Esophagus squamous epithelium (tissue), 5 donors: ENCODE measurements around the gene TTLL4. TPM values are rescaled to one million over a fixed set of nuclear protein-coding genes. Genes with fewer than 3 reads are reported as not detected.
A peak's percentile ranks its signal among the peaks of the same experiment; 100 is the strongest.

Experiments
- DNase-seq: peaks from one replicate; lab custom pipeline; 2025; lab: John Stamatoyannopoulos, UW
- H3K27ac ChIP-seq, 4 donors: fragments of 200-600 bp; sonication (generic); one replicate each; pipeline ENCODE4 v1.5.1; 2016 to 2019; ENCODE audit warnings: mild to moderate bottlenecking in 1 of 4
- H3K27me3 ChIP-seq, 4 donors: fragments of 200-600 bp; sonication (generic); 1 replicate in 3 of 4; 2 replicates in 1 of 4; pipeline versions ENCODE4 v1.5.1 to v1.6.0; 2017 to 2021; ENCODE audit warnings: antibody characterized with exemption in 1 of 4
- H3K36me3 ChIP-seq, 3 donors: fragments of 200-600 bp; sonication (generic); one replicate each; pipeline ENCODE4 v1.5.1; 2016 to 2019
- H3K4me1 ChIP-seq, 3 donors: fragments of 200-600 bp; sonication (generic); one replicate each; pipeline ENCODE4 v1.5.1; 2017 to 2019
- H3K4me3 ChIP-seq, 4 donors: fragments of 200-600 bp; sonication (generic); 1 replicate in 3 of 4; 2 replicates in 1 of 4; pipeline ENCODE4 v1.5.1; 2016 to 2019; ENCODE audit warnings: mild to moderate bottlenecking in 2 of 4, moderate library complexity in 1 of 4
- H3K9me3 ChIP-seq, 3 donors: fragments of 200-600 bp; sonication (generic); one replicate each; pipeline ENCODE4 v1.5.1; 2016 to 2019
- CTCF ChIP-seq, 6 experiments: fragments of 450-650 bp in 4 of 6; fragments of 200-600 bp in 2 of 6; sonication (generic) in 2 of 6; IDR thresholded peaks; one replicate each; pipeline ENCODE4 v1.5.1; 2016 to 2019; ENCODE audit warnings: antibody characterized with exemption in 6 of 6, mild to moderate bottlenecking in 4 of 6, moderate library complexity in 4 of 6
- POLR2A ChIP-seq, 4 donors: fragments of 450-650 bp; IDR thresholded peaks; one replicate each; pipeline ENCODE4 v1.6.1; 2017; ENCODE audit warnings: antibody characterized with exemption in 4 of 4, mild to moderate bottlenecking in 4 of 4, moderate library complexity in 3 of 4
- WGBS, 2 donors: methylation state at CpG; one replicate each; pipeline ENCODE4 v1.1.5; 2018; 5-methylcytosine and 5-hydroxymethylcytosine counted together
- intact Hi-C: fragments of 100-400 bp; cut with DNase I; formaldehyde crosslinking; loops from one replicate; pipeline ENCODE4 v1.15.0; 2022
- total RNA-seq, 4 donors: library from RNA; depleted of rRNA; stranded (reverse); fragments of >200 nt; gene quantifications; one replicate each; pipeline ENCODE4 v1.1.0, GENCODE V29; 2016
- donor health status: DM: yes; HTN: yes; CAD: no.

TTLL4 gene
- total RNA-seq, 4 donors from 2014 or later = 12.8 to 17.5 (median 15.6) TPM

DNA sequence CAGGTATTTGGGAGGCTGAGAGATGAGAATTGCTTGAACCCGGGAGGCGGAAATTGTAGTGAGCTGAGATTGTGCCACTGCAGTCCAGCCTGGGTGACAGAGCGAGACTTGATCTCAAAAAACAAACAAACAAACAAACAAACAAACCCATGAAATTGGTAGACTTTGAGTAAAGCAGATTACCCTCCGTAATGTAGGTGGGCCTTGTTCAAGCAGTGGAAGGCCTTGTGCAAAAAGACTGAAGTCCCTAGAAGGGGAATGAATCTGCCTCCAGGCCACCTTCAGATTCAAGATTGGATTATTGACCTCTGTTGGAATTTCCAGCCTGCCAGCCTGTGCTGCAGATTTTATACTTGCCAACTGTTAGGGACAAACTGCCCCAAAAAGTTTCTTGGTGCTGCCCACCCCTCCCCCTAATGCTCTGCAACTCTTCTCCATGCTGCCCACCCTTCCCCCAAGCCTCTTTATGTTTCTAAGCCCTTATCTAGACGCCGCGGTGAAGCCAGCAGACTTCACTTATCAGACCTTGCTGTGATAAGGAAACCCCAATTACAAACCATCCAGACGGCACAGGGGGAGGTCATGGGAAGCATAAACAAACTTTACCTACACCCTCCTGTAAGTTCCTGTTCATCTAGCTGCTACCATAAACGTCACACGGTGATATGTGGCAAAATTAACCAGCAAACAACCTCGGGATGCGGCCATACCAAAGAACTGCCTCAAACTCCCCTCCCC lies 88.3 kb downstream of the TTLL4 start:
- TF ChIP-seq CTCF (IDR thresholded peaks at IDR 0.05) (no peak), POLR2A (IDR thresholded peaks at IDR 0.05) (no peak)
- Histone ChIP-seq H3K4me1 (peaks cover 0 to 10% (median 4%) of the 10 kb centered on the region in 3 donors), H3K27ac (no peak overlapping the region), H3K4me3 (no peak overlapping the region), H3K36me3 (no peaks in the 10 kb centered on the region), H3K9me3 (no peaks in the 10 kb centered on the region), H3K27me3 (no peaks in the 10 kb centered on the region)
- no peak for DNase-seq
- intact Hi-C loops = no loop called here
- 67 to 68% methylated on average over 12 of the region's 12 CpGs for WGBS, 2 donors

- 46 to 66% methylated on average over 6 of the region's 6 CpGs for WGBS, 2 donors
- H3K27ac ChIP-seq = no peak overlapping the region
These were observed 89.4 kb downstream of the TTLL4 start for GRCh38 chr2:218799990-218800389.

GRCh38 chr2:218802386-218802994 lies 91.9 kb downstream of the TTLL4 start:
- H3K27ac ChIP-seq = peak overlapping the region in 1 of 4 donors; percentile 21
- 21 to 35% methylated on average over 4 of the region's 4 CpGs for WGBS, 2 donors

More at GRCh38 chr2:218799990-218800389, 89.4 kb downstream of the TTLL4 start:
- no peak for DNase-seq
- Histone ChIP-seq H3K27me3 (no peaks in the 10 kb centered on the region), H3K4me1 (peaks cover 0 to 10% (median 4%) of the 10 kb centered on the region in 3 donors), H3K9me3 (peaks cover 0 to 8% (median 0%) of the 10 kb centered on the region in 3 donors), H3K36me3 (no peaks in the 10 kb centered on the region), H3K4me3 (no peak overlapping the region)
- intact Hi-C loops = no loop called here
- TF ChIP-seq CTCF (IDR thresholded peaks at IDR 0.05) = no peak
- TF ChIP-seq POLR2A (IDR thresholded peaks at IDR 0.05) = no peak

GRCh38 chr2:218804817-218805216 lies 94.2 kb downstream of the TTLL4 start:
- intact Hi-C loops = no loop called here
- DNase-seq = no peak
- TF ChIP-seq CTCF (IDR thresholded peaks at IDR 0.05) (no peak), POLR2A (IDR thresholded peaks at IDR 0.05) (no peak)
- no peak overlapping the region for H3K4me3 ChIP-seq
- H3K27ac ChIP-seq = no peak overlapping the region
- peaks cover 0 to 8% (median 0%) of the 10 kb centered on the region in 3 donors for H3K9me3 ChIP-seq
- no peaks in the 10 kb centered on the region for H3K36me3 ChIP-seq
- 92 to 100% methylated on average over 1 of the region's 1 CpG for WGBS, 2 donors
- H3K27me3 ChIP-seq = no peaks in the 10 kb centered on the region
- H3K4me1 ChIP-seq = peaks cover 0 to 24% (median 4%) of the 10 kb centered on the region in 3 donors

More at GRCh38 chr2:218802386-218802994, 91.9 kb downstream of the TTLL4 start:
- peaks cover 0 to 30% (median 4%) of the 10 kb centered on the region in 3 donors for H3K4me1 ChIP-seq
- H3K9me3 ChIP-seq = peaks cover 0 to 8% (median 0%) of the 10 kb centered on the region in 3 donors
- no peaks in the 10 kb centered on the region for H3K27me3 ChIP-seq
- no peak overlapping the region for H3K4me3 ChIP-seq
- TF ChIP-seq POLR2A (IDR thresholded peaks at IDR 0.05) (no peak), CTCF (IDR thresholded peaks at IDR 0.05) (no peak)
- no peaks in the 10 kb centered on the region for H3K36me3 ChIP-seq
- intact Hi-C loops = no loop called here
- DNase-seq = no peak

Other genes with a start within 250 kb of the TTLL4 start
- gene USP37, start 142.5 kb upstream of the TTLL4 start, total RNA-seq = 10 to 100 TPM in 1 of 4 donors, 1 to 10 TPM in 3; 6.0 to 10.9 (median 7.8) TPM
- gene CNOT9, start 142.0 kb upstream of the TTLL4 start, total RNA-seq = 10 to 100 TPM; 30.4 to 58.3 (median 40.0) TPM
- gene PLCD4, start 102.9 kb upstream of the TTLL4 start, total RNA-seq = 1 to 10 TPM; 2.7 to 7.1 (median 4.0) TPM
- 10 to 100 TPM; 10.8 to 23.1 (median 20.0) TPM for gene ZNF142, start 51.2 kb upstream of the TTLL4 start, total RNA-seq
- gene BCS1L, start 51.2 kb upstream of the TTLL4 start, total RNA-seq = 10 to 100 TPM; 29.9 to 34.0 (median 30.6) TPM
- 10 to 100 TPM in 3 of 4 donors, 1 to 10 TPM in 1; 9.6 to 17.4 (median 15.7) TPM for gene RNF25, start 38.8 kb upstream of the TTLL4 start, total RNA-seq
- 10 to 100 TPM in 2 of 4 donors, 1 to 10 TPM in 2; 5.8 to 27.8 (median 10.4) TPM for gene STK36, start 38.7 kb upstream of the TTLL4 start, total RNA-seq
- gene CYP27A1, start 71.3 kb downstream of the TTLL4 start, total RNA-seq = 10 to 100 TPM in 1 of 4 donors, 1 to 10 TPM in 3; 1.7 to 11.2 (median 6.4) TPM
- not detected for gene PRKAG3, start 121.0 kb downstream of the TTLL4 start, total RNA-seq
- gene WNT6, start 149.0 kb downstream of the TTLL4 start, total RNA-seq = under 1 TPM in 2 of 4 donors, not detected in 2; 0.73 to 0.76 TPM
- 10 to 100 TPM in 2 of 4 donors, 1 to 10 TPM in 2; 8.0 to 19.1 (median 11.9) TPM for gene WNT10A, start 170.0 kb downstream of the TTLL4 start, total RNA-seq
- not detected for gene CDK5R2, start 248.8 kb downstream of the TTLL4 start, total RNA-seq